ENCODE measurements around the gene PPP1R16B. TPM values are rescaled to one million over a fixed set of nuclear protein-coding genes. Genes with fewer than 3 reads are reported as not detected.

PPP1R16B gene
- total and polyA plus RNA-seq, 9 donors: 0.92 to 56.4 (median 2.9) TPM

DNA sequence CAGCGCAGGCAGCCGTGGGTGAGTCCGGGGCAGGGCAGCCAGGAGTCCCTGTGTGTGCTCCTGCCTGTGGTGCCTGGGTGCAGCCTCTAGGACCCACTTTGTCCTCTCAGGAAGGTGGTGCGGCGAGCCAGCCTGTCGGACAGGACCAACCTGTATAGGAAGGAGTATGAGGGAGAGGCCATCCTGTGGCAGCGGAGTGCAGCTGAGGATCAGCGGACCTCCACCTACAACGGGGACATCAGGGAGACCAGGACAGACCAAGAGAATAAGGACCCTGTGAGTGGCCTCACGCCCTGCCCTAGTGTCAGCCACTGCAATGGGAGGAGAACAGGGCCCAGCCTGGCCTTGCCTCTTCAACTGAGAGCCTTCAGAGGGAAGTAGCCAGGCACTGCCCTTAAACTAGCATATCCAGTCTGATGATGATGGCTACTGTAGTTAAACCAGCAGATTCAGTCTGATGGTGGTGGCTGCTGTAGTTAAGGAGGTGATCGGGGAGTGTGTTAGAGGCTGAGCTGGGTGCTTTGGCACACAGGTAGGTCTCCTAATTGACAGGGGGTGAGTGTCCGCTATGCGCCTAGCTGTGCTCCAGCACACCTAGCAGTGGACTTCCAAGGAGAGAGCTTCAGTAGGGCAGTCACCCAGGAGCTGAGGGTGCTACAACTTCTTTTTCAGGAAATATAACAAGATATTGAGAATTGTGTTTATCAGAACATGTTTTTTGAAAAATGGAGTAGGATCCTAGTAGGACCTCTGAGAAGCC is 102.6 kb downstream of the PPP1R16B start:
- intact Hi-C loops (cut with DNase I): no loop called here
- H3K27ac ChIP-seq: no peak overlapping the region
- TF ChIP-seq EP300 (IDR thresholded peaks at IDR 0.05) (no peak), POLR2A (IDR thresholded peaks at IDR 0.05) (no peak)
- TF ChIP-seq, protein P1, sequence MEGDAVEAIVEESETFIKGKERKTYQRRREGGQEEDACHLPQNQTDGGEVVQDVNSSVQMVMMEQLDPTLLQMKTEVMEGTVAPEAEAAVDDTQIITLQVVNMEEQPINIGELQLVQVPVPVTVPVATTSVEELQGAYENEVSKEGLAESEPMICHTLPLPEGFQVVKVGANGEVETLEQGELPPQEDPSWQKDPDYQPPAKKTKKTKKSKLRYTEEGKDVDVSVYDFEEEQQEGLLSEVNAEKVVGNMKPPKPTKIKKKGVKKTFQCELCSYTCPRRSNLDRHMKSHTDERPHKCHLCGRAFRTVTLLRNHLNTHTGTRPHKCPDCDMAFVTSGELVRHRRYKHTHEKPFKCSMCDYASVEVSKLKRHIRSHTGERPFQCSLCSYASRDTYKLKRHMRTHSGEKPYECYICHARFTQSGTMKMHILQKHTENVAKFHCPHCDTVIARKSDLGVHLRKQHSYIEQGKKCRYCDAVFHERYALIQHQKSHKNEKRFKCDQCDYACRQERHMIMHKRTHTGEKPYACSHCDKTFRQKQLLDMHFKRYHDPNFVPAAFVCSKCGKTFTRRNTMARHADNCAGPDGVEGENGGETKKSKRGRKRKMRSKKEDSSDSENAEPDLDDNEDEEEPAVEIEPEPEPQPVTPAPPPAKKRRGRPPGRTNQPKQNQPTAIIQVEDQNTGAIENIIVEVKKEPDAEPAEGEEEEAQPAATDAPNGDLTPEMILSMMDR (IDR thresholded peaks at IDR 0.05): no peak
- no peaks in the 10 kb centered on the region for H3K4me1 ChIP-seq (ENCODE audit: insufficient read depth)
- 87 to 88% (median 88%) methylated on average over 13 of the region's 13 CpGs for WGBS, 3 donors
- H3K36me3 ChIP-seq: no peaks in the 10 kb centered on the region
- no peak for DNase-seq
- no peaks in the 10 kb centered on the region for H3K27me3 ChIP-seq
- H3K9me3 ChIP-seq: no peaks in the 10 kb centered on the region
- no peak overlapping the region for H3K4me3 ChIP-seq

GRCh38 chr20:38915355-38915754 is 109.9 kb downstream of the PPP1R16B start:
- Histone ChIP-seq H3K4me3 (no peak overlapping the region), H3K9me3 (no peaks in the 10 kb centered on the region), H3K36me3 (no peaks in the 10 kb centered on the region), H3K27me3 (no peaks in the 10 kb centered on the region), H3K4me1 (ENCODE audit: insufficient read depth) (no peaks in the 10 kb centered on the region), H3K27ac (no peak overlapping the region)
- 92 to 95% (median 94%) methylated on average over 7 of the region's 7 CpGs for WGBS, 3 donors
- DNase-seq: no peak
- TF ChIP-seq, protein P1 (IDR thresholded peaks at IDR 0.05): no peak
- TF ChIP-seq POLR2A (IDR thresholded peaks at IDR 0.05): no peak
- no peak for TF ChIP-seq EP300 (IDR thresholded peaks at IDR 0.05)
- intact Hi-C loops (cut with DNase I): no loop called here

GRCh38 chr20:38917657-38918056 is 112.2 kb downstream of the PPP1R16B start:
- Histone ChIP-seq H3K4me1 (ENCODE audit: insufficient read depth) (no peaks in the 10 kb centered on the region), H3K27me3 (no peaks in the 10 kb centered on the region), H3K27ac (no peak overlapping the region), H3K9me3 (no peaks in the 10 kb centered on the region), H3K36me3 (no peaks in the 10 kb centered on the region), H3K4me3 (no peak overlapping the region)
- WGBS, 3 donors: 69 to 76% (median 70%) methylated on average over 4 of the region's 4 CpGs
- TF ChIP-seq, protein P1 (IDR thresholded peaks at IDR 0.05): no peak
- TF ChIP-seq EP300 (IDR thresholded peaks at IDR 0.05) (no peak), POLR2A (IDR thresholded peaks at IDR 0.05) (no peak)
- intact Hi-C loops (cut with DNase I): no loop called here
- DNase-seq: no peak

GRCh38 chr20:38918172-38918571 is 112.7 kb downstream of the PPP1R16B start:
- no peak for TF ChIP-seq EP300 (IDR thresholded peaks at IDR 0.05)
- TF ChIP-seq POLR2A (IDR thresholded peaks at IDR 0.05): no peak
- TF ChIP-seq, protein P1 (IDR thresholded peaks at IDR 0.05): no peak
- Histone ChIP-seq H3K36me3 (no peaks in the 10 kb centered on the region), H3K9me3 (no peaks in the 10 kb centered on the region), H3K4me1 (ENCODE audit: insufficient read depth) (no peaks in the 10 kb centered on the region), H3K4me3 (no peak overlapping the region), H3K27me3 (no peaks in the 10 kb centered on the region), H3K27ac (no peak overlapping the region)
- 89 to 93% (median 91%) methylated on average over 19 of the region's 19 CpGs for WGBS, 3 donors
- no peak for DNase-seq
- intact Hi-C loops (cut with DNase I): no loop called here

All from ovary (tissue), 9 donors.